Keratinocyte (primary cell): Measurements from ENCODE around the gene CD36. TPM values are rescaled to one million over a fixed set of nuclear protein-coding genes. Genes with fewer than 3 reads are reported as not detected.

Source experiments
- DNase-seq: peaks from one replicate; pipeline ENCODE4 v3.0.0-alpha.2; 2011; ENCODE audit warnings: low read depth, missing footprints, low spot score
- FAIRE-seq: peaks from 2 replicates; lab custom pipeline; 2011; peaks lifted over from hg19 to GRCh38; lab: Jason Lieb, UNC
- H2AFZ ChIP-seq: 2 replicates; pipeline ENCODE4 v1.6.0; 2012; ENCODE audit warnings: low read length, control low read depth, inconsistent platforms; ENCODE audit not compliant: control insufficient read depth
- H3K27ac ChIP-seq: 2 replicates; pipeline ENCODE4 v1.5.1; 2011; ENCODE audit warnings: low read length; ENCODE audit not compliant: control insufficient read depth, insufficient read depth
- H3K27me3 ChIP-seq: 3 replicates; pipeline ENCODE4 v1.6.0; 2011; ENCODE audit warnings: low read length; ENCODE audit not compliant: control insufficient read depth, insufficient read depth; ENCODE audit errors: extremely low read depth
- H3K36me3 ChIP-seq, 2 experiments: 2 replicates in 1 of 2; 3 replicates in 1 of 2; pipeline ENCODE4 v1.5.1; 2011; ENCODE audit warnings: low read length in 2 of 2, mild to moderate bottlenecking in 1 of 2; ENCODE audit not compliant: control insufficient read depth in 2 of 2, insufficient read depth in 2 of 2; ENCODE audit errors: extremely low read depth in 1 of 2
- H3K4me1 ChIP-seq: 3 replicates; pipeline ENCODE4 v1.5.1; 2011; ENCODE audit warnings: low read length; ENCODE audit not compliant: control insufficient read depth, insufficient read depth; ENCODE audit errors: extremely low read depth
- H3K4me2 ChIP-seq: 3 replicates; pipeline ENCODE4 v1.6.0; 2011; ENCODE audit warnings: low read depth, low read length; ENCODE audit not compliant: control insufficient read depth, insufficient read depth; ENCODE audit errors: extremely low read depth
- H3K4me3 ChIP-seq, 3 experiments: fragments of 200-600 bp in 1 of 3; sonication (generic) in 1 of 3; 2 replicates in 2 of 3; 3 replicates in 1 of 3; pipeline ENCODE4 v1.5.1; 2011 to 2016; ENCODE audit warnings: low read length in 3 of 3, mild to moderate bottlenecking in 3 of 3, control low read depth in 2 of 3, inconsistent platforms in 1 of 3, low read depth in 1 of 3, mixed read lengths in 1 of 3, mixed run types in 1 of 3, moderate library complexity in 1 of 3; ENCODE audit not compliant: control insufficient read depth in 2 of 3, insufficient read depth in 2 of 3; ENCODE audit errors: extremely low read depth in 1 of 3
- H3K79me2 ChIP-seq: 2 replicates; pipeline ENCODE4 v1.6.0; 2012; ENCODE audit warnings: low read length; ENCODE audit not compliant: control insufficient read depth, insufficient read depth
- H3K9ac ChIP-seq: 3 replicates; pipeline ENCODE4 v1.6.0; 2011; ENCODE audit warnings: low read length; ENCODE audit not compliant: control insufficient read depth, insufficient read depth; ENCODE audit errors: extremely low read depth
- H3K9me1 ChIP-seq: 3 replicates; pipeline ENCODE4 v1.6.0; 2011; ENCODE audit warnings: low read length; ENCODE audit not compliant: control insufficient read depth, insufficient read depth; ENCODE audit errors: extremely low read depth
- H3K9me3 ChIP-seq: 2 replicates; pipeline ENCODE4 v1.5.1; 2012; ENCODE audit warnings: low read depth, low read length; ENCODE audit not compliant: control insufficient read depth
- H4K20me1 ChIP-seq: 3 replicates; pipeline ENCODE4 v1.6.0; 2011; ENCODE audit warnings: low read length; ENCODE audit not compliant: control insufficient read depth, insufficient read depth; ENCODE audit errors: extremely low read depth
- EZH2 ChIP-seq: IDR thresholded peaks from one replicate; pipeline ENCODE4 v1.6.1; 2012; ENCODE audit warnings: inconsistent platforms, mild to moderate bottlenecking, low read length, moderate library complexity
- dilution Hi-C: fragments of 300-500 bp; cut with MboI; formaldehyde crosslinking; loops from one replicate; pipeline ENCODE4 v1.7.0; 2020; ENCODE audit warnings: low sequenced_read_pairs; ENCODE audit not compliant: extremely low pct_ligation_motif_present
- polyA plus RNA-seq, 5 experiments: library from polyadenylated mRNA; depleted of rRNA in 3 of 5; stranded (reverse) in 3 of 5; stranded (forward) in 1 of 5; unstranded in 1 of 5; fragments of >200 nt; gene quantifications; 1 replicate in 1 of 5; 2 replicates in 3 of 5; 3 replicates in 1 of 5; pipeline versions ENCODE4 v1.2.1 to v1.2.3, GENCODE V29; 2011 to 2012; ENCODE audit warnings: missing spikeins in 2 of 5, low read depth in 1 of 5, low replicate concordance in 1 of 5
- small RNA-seq, 3 experiments: library from RNA; depleted of rRNA; stranded (forward); fragments of <200 nt; gene quantifications; one replicate each; pipeline ENCODE3, GENCODE V24; 2012; ENCODE audit warnings: low read depth in 3 of 3, low replicate concordance in 1 of 3; ENCODE audit not compliant: insufficient read length in 3 of 3
- TF ChIP-seq, protein P1 (sequence below), 3 experiments: IDR thresholded peaks in 1 of 3; conservative IDR thresholded peaks in 1 of 3; optimal IDR thresholded peaks in 1 of 3; 2 replicates in 2 of 3; 3 replicates in 1 of 3; pipeline versions ENCODE3 to v1.5.1; 2011; ENCODE audit warnings: low read length in 3 of 3, mild to moderate bottlenecking in 3 of 3, moderate library complexity in 2 of 3, control low read depth in 1 of 3, inconsistent platforms in 1 of 3; ENCODE audit not compliant: insufficient read depth in 2 of 3; ENCODE audit errors: extremely low read depth in 1 of 3

CD36 gene
- polyA plus RNA-seq, 1 donor (not counting 4 experiments of a cell fraction or from before 2014, with no cell fraction given): 0.59 TPM

DNA sequence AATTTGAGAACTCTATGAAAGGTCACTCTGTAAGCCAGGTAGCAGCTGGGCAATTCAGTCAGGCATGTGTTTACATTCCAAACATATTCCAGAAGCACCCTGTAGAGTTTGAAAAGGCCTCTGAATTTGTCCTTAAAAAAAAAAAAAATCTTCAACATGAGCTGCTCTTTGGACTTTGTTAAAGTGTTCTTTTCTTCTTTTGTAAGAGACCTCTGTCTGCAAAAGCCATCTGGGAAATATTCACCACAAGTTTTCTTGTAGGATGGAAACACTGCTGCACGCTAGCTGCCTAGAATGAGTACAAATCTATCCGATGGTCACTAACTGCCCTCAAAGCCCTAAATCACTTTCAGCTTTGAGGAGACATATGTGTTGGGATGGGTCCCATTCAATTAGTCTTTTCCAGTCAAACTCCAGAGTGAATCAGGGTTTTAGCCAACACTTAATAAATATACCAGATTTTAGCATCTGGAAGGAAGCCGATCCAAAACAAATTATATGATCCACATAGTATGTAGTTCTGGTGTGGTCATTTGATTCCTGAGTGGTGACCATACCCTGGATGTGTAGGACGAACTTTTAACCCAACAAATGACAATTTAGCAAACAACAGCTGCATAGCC lies 85.9 kb downstream of the CD36 start:
- Histone ChIP-seq H3K79me2 (no peaks in the 10 kb centered on the region), H3K4me1 (peaks cover 34% of the 10 kb centered on the region), H4K20me1 (no peaks in the 10 kb centered on the region), H3K9me1 (no peaks in the 10 kb centered on the region), H2AFZ (peak overlapping the region; percentile 12), H3K27ac (no peak overlapping the region), H3K9ac (no peak overlapping the region), H3K27me3 (no peaks in the 10 kb centered on the region), H3K4me2 (no peak overlapping the region), H3K36me3 (no peaks in the 10 kb centered on the region), H3K9me3 (no peaks in the 10 kb centered on the region), H3K4me3 (no peak overlapping the region)
- TF ChIP-seq, protein P1, sequence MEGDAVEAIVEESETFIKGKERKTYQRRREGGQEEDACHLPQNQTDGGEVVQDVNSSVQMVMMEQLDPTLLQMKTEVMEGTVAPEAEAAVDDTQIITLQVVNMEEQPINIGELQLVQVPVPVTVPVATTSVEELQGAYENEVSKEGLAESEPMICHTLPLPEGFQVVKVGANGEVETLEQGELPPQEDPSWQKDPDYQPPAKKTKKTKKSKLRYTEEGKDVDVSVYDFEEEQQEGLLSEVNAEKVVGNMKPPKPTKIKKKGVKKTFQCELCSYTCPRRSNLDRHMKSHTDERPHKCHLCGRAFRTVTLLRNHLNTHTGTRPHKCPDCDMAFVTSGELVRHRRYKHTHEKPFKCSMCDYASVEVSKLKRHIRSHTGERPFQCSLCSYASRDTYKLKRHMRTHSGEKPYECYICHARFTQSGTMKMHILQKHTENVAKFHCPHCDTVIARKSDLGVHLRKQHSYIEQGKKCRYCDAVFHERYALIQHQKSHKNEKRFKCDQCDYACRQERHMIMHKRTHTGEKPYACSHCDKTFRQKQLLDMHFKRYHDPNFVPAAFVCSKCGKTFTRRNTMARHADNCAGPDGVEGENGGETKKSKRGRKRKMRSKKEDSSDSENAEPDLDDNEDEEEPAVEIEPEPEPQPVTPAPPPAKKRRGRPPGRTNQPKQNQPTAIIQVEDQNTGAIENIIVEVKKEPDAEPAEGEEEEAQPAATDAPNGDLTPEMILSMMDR (optimal IDR thresholded peaks at IDR 0.05 in 1 of 3, IDR thresholded peaks at IDR 0.05 in 1 of 3, conservative IDR thresholded peaks at IDR 0.05 in 1 of 3; ENCODE audit: extremely low read depth in 1 of 3, insufficient read depth in 2 of 3, low read length in 3 of 3): no peak
- no peak for TF ChIP-seq EZH2
- dilution Hi-C loops: no loop called here
- no peak for DNase-seq
- peak; percentile 51 for FAIRE-seq

DNA sequence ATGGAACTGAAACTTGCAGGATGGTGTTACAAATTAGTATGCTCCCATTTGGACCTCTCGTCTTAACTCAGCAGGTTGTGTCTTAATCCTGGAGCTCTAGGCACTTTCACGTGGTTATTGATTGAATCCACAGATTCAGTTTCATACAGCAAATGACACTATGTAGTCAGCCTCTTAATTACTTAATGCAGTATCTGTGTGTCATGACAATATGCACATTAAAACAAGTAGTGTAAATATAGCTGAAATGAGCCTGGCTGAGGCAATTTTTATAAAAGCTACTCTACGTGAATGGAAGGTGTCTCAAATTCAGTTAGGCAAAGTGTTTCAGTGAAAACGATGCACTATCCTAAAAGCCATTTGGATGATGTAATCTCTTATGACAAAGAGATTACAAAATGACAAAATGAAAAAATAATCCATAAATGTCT lies 86.8 kb downstream of the CD36 start:
- no peak overlapping the region for H3K4me2 ChIP-seq
- H3K4me3 ChIP-seq: no peak overlapping the region
- H3K9me1 ChIP-seq: no peaks in the 10 kb centered on the region
- no peaks in the 10 kb centered on the region for H4K20me1 ChIP-seq
- no peak overlapping the region for H2AFZ ChIP-seq
- H3K27me3 ChIP-seq: no peaks in the 10 kb centered on the region
- DNase-seq (no peak), FAIRE-seq (peak; percentile 34)
- H3K27ac ChIP-seq: no peak overlapping the region
- H3K79me2 ChIP-seq: no peaks in the 10 kb centered on the region
- no peaks in the 10 kb centered on the region for H3K9me3 ChIP-seq
- H3K9ac ChIP-seq: no peak overlapping the region
- TF ChIP-seq, protein P1 (optimal IDR thresholded peaks at IDR 0.05 in 1 of 3, IDR thresholded peaks at IDR 0.05 in 1 of 3, conservative IDR thresholded peaks at IDR 0.05 in 1 of 3; ENCODE audit: extremely low read depth in 1 of 3, insufficient read depth in 2 of 3, low read length in 3 of 3): no peak
- no peak for TF ChIP-seq EZH2
- dilution Hi-C loops: no loop called here
- peaks cover 34% of the 10 kb centered on the region for H3K4me1 ChIP-seq
- no peaks in the 10 kb centered on the region for H3K36me3 ChIP-seq

Small RNA genes lying within 50 kb of the gene (small RNA-seq; reads per million reads assigned to genes)
- gene AC073850.1: 0 reads per million in 3 experiments

Other genes starting within 250 kb of the CD36 start
- gene GNAT3, start 126.6 kb upstream of the CD36 start, polyA plus RNA-seq: not detected in 3 replicates